Measurements from ENCODE around the gene EML3. TPM values are rescaled to one million over a fixed set of nuclear protein-coding genes. Genes with fewer than 3 reads are reported as not detected.
A peak's percentile ranks its signal among the peaks of the same experiment; 100 is the strongest.

EML3 gene
- total and polyA plus RNA-seq, 4 donors, result 15.7 to 182 (median 114) TPM

GRCh38 chr11:62555464-62556107 lies 57.0 kb downstream of the EML3 start:
- H3K36me3 ChIP-seq (ENCODE audit: control insufficient read depth in 1 of 2, insufficient read depth in 2 of 2, low read length in 1 of 2), result peaks cover 0 to 4% of the 10 kb centered on the region in 2 donors
- no peak for ATAC-seq (ENCODE audit: low FRiP score)
- DNase-seq, result peak in 1 of 2 donors; percentile 80

GRCh38 chr11:62554387-62555167 lies 58.0 kb downstream of the EML3 start:
- intact Hi-C loops (cut with DNase I), result loop anchor here in 1 of 2 donors (5.0 kb wide), 1 partner anchor 152 kb away; no protein-coding TSS in a partner anchor
- WGBS, 2 donors, result 88 to 93% methylated on average over 7 of the region's 7 CpGs
- DNase-seq (peak in 1 of 2 donors; percentile 58), ATAC-seq (ENCODE audit: low FRiP score) (no peak)
- Histone ChIP-seq H3K36me3 (ENCODE audit: control insufficient read depth in 1 of 2, insufficient read depth in 2 of 2, low read length in 1 of 2) (peaks cover 0 to 4% of the 10 kb centered on the region in 2 donors), H3K9me3 (ENCODE audit: control insufficient read depth, low read length) (no peaks in the 10 kb centered on the region), H3K27ac (ENCODE audit: low read depth in 1 of 2, low read length in 2 of 2) (peak overlapping the region; percentile 32 to 84), H3K4me3 (ENCODE audit: low read length in 2 of 2) (no peak overlapping the region), H3K4me1 (ENCODE audit: control insufficient read depth in 1 of 2, insufficient read depth in 2 of 2, low read length in 2 of 2) (peaks cover 0 to 5% of the 10 kb centered on the region in 2 donors), H3K27me3 (ENCODE audit: control insufficient read depth in 1 of 2, insufficient read depth in 2 of 2, low read length in 1 of 2) (no peaks in the 10 kb centered on the region)

More at GRCh38 chr11:62555464-62556107, 57.0 kb downstream of the EML3 start:
- no peak overlapping the region for H3K4me3 ChIP-seq (ENCODE audit: low read length in 2 of 2)
- no peaks in the 10 kb centered on the region for H3K9me3 ChIP-seq (ENCODE audit: control insufficient read depth, low read length)
- intact Hi-C loops (cut with DNase I), result loop anchor here in 1 of 2 donors (5.0 kb wide), 1 partner anchor 153 kb away; no protein-coding TSS in a partner anchor
- WGBS, 2 donors, result 17 to 18% methylated on average over 4 of the region's 4 CpGs
- H3K4me1 ChIP-seq (ENCODE audit: control insufficient read depth in 1 of 2, insufficient read depth in 2 of 2, low read length in 2 of 2), result peaks cover 0 to 5% of the 10 kb centered on the region in 2 donors
- peak overlapping the region; percentile 51 to 83 for H3K27ac ChIP-seq (ENCODE audit: low read depth in 1 of 2, low read length in 2 of 2)
- no peaks in the 10 kb centered on the region for H3K27me3 ChIP-seq (ENCODE audit: control insufficient read depth in 1 of 2, insufficient read depth in 2 of 2, low read length in 1 of 2)

- intact Hi-C loops (cut with DNase I), result no loop called here
- H3K27me3 ChIP-seq (ENCODE audit: control insufficient read depth in 1 of 2, insufficient read depth in 2 of 2, low read length in 1 of 2), result no peaks in the 10 kb centered on the region
- DNase-seq (peak in 1 of 2 donors; percentile 45), ATAC-seq (ENCODE audit: low FRiP score) (no peak)
- H3K4me3 ChIP-seq (ENCODE audit: low read length in 2 of 2), result no peak overlapping the region
- H3K9me3 ChIP-seq (ENCODE audit: control insufficient read depth, low read length), result no peaks in the 10 kb centered on the region
- peaks cover 0 to 2% of the 10 kb centered on the region in 2 donors for H3K36me3 ChIP-seq (ENCODE audit: control insufficient read depth in 1 of 2, insufficient read depth in 2 of 2, low read length in 1 of 2)
- peaks cover 0 to 5% of the 10 kb centered on the region in 2 donors for H3K4me1 ChIP-seq (ENCODE audit: control insufficient read depth in 1 of 2, insufficient read depth in 2 of 2, low read length in 2 of 2)
- peak overlapping the region; percentile 32 to 84 for H3K27ac ChIP-seq (ENCODE audit: low read depth in 1 of 2, low read length in 2 of 2)
- 56 to 62% methylated on average over 7 to 8 of the region's 8 CpGs for WGBS, 2 donors
Observed at GRCh38 chr11:62553839-62554361, 58.7 kb downstream of the EML3 start.

- WGBS, 2 donors, result 0% methylated on average over 14 to 15 of the region's 15 CpGs
- DNase-seq (peak; percentile 94), ATAC-seq (ENCODE audit: low FRiP score) (peak; percentile 91)
- Histone ChIP-seq H3K27ac (ENCODE audit: low read depth in 1 of 2, low read length in 2 of 2) (peak overlapping the region; percentile 98 to 100), H3K4me1 (ENCODE audit: control insufficient read depth in 1 of 2, insufficient read depth in 2 of 2, low read length in 2 of 2) (peaks cover 0 to 5% of the 10 kb centered on the region in 2 donors), H3K4me3 (ENCODE audit: low read length in 2 of 2) (no peak overlapping the region), H3K36me3 (ENCODE audit: control insufficient read depth in 1 of 2, insufficient read depth in 2 of 2, low read length in 1 of 2) (no peaks in the 10 kb centered on the region), H3K9me3 (ENCODE audit: control insufficient read depth, low read length) (no peaks in the 10 kb centered on the region), H3K27me3 (ENCODE audit: control insufficient read depth in 1 of 2, insufficient read depth in 2 of 2, low read length in 1 of 2) (no peaks in the 10 kb centered on the region)
- intact Hi-C loops (cut with DNase I), result no loop called here
Observed at GRCh38 chr11:62553080-62553838, 59.3 kb downstream of the EML3 start.

- Histone ChIP-seq H3K27me3 (ENCODE audit: control insufficient read depth in 1 of 2, insufficient read depth in 2 of 2, low read length in 1 of 2) (no peaks in the 10 kb centered on the region), H3K4me1 (ENCODE audit: control insufficient read depth in 1 of 2, insufficient read depth in 2 of 2, low read length in 2 of 2) (peaks cover 0 to 5% of the 10 kb centered on the region in 2 donors), H3K27ac (ENCODE audit: low read depth in 1 of 2, low read length in 2 of 2) (peak overlapping the region; percentile 98 to 100), H3K9me3 (ENCODE audit: control insufficient read depth, low read length) (no peaks in the 10 kb centered on the region), H3K4me3 (ENCODE audit: low read length in 2 of 2) (no peak overlapping the region), H3K36me3 (ENCODE audit: control insufficient read depth in 1 of 2, insufficient read depth in 2 of 2, low read length in 1 of 2) (no peaks in the 10 kb centered on the region)
- WGBS, 2 donors, result 21 to 22% methylated on average over 4 of the region's 4 CpGs
- DNase-seq, result no peak
- ATAC-seq (ENCODE audit: low FRiP score), result no peak
- intact Hi-C loops (cut with DNase I), result no loop called here
Observed at GRCh38 chr11:62552485-62553079, 60.0 kb downstream of the EML3 start.

Small RNAs within 50 kb of the gene (microRNA-seq; reads per million reads assigned to microRNA genes)
- gene MIR6747, result 0 to 2.0 reads per million in 2 donors

Other genes starting within 250 kb of the EML3 start
- not detected for gene SCGB1A1, start 193.7 kb downstream of the EML3 start, total RNA-seq
- 1 to 10 TPM in 1 of 2 donors, under 1 TPM in 1; 0.61 to 5.0 TPM for gene SCGB1A1, start 193.7 kb downstream of the EML3 start, polyA plus RNA-seq
- 1,000 to 10,000 TPM; 1,149 to 1,263 TPM for gene AHNAK, start 66.0 kb downstream of the EML3 start, total RNA-seq
- 100 to 1,000 TPM; 146 to 237 TPM for gene AHNAK, start 66.0 kb downstream of the EML3 start, polyA plus RNA-seq
- gene EEF1G, start 38.9 kb downstream of the EML3 start, total RNA-seq, result 100 to 1,000 TPM; 787 to 987 TPM
- 1,000 to 10,000 TPM; 1,251 to 1,857 TPM for gene EEF1G, start 38.9 kb downstream of the EML3 start, polyA plus RNA-seq
- 10 to 100 TPM; 14.8 to 14.9 TPM for gene TUT1, start 21.3 kb downstream of the EML3 start, total RNA-seq
- 10 to 100 TPM in 1 of 2 donors, 1 to 10 TPM in 1; 1.6 to 10.8 TPM for gene TUT1, start 21.3 kb downstream of the EML3 start, polyA plus RNA-seq
- 10 to 100 TPM; 80.1 to 87.9 TPM for gene MTA2, start 10.9 kb downstream of the EML3 start, total RNA-seq
- gene MTA2, start 10.9 kb downstream of the EML3 start, polyA plus RNA-seq, result 10 to 100 TPM; 13.5 to 40.3 TPM
- gene ROM1, start 482 bp upstream of the EML3 start, total RNA-seq, result 10 to 100 TPM in 1 of 2 donors, 1 to 10 TPM in 1; 9.0 to 15.6 TPM
- 10 to 100 TPM; 33.2 to 33.9 TPM for gene ROM1, start 482 bp upstream of the EML3 start, polyA plus RNA-seq
- 10 to 100 TPM; 26.7 to 39.7 TPM for gene B3GAT3, start 9.2 kb upstream of the EML3 start, total RNA-seq
- gene B3GAT3, start 9.2 kb upstream of the EML3 start, polyA plus RNA-seq, result 10 to 100 TPM; 12.6 to 45.2 TPM
- gene GANAB, start 33.8 kb upstream of the EML3 start, total RNA-seq, result 100 to 1,000 TPM; 196 to 206 TPM
- 100 to 1,000 TPM in 1 of 2 donors, 10 to 100 TPM in 1; 41.2 to 117 TPM for gene GANAB, start 33.8 kb upstream of the EML3 start, polyA plus RNA-seq
- 10 to 100 TPM; 12.5 to 13.3 TPM for gene INTS5, start 40.5 kb upstream of the EML3 start, total RNA-seq
- 1 to 10 TPM; 3.8 to 6.2 TPM for gene INTS5, start 40.5 kb upstream of the EML3 start, polyA plus RNA-seq
- gene C11orf98, start 52.4 kb upstream of the EML3 start, total RNA-seq, result 10 to 100 TPM; 23.1 to 27.7 TPM
- gene C11orf98, start 52.4 kb upstream of the EML3 start, polyA plus RNA-seq, result 100 to 1,000 TPM in 1 of 2 donors, 10 to 100 TPM in 1; 79.3 to 121 TPM
- 10 to 100 TPM; 11.1 to 11.7 TPM for gene CSKMT, start 52.5 kb upstream of the EML3 start, total RNA-seq
- 10 to 100 TPM in 1 of 2 donors, 1 to 10 TPM in 1; 8.8 to 16.3 TPM for gene CSKMT, start 52.5 kb upstream of the EML3 start, polyA plus RNA-seq
- gene UQCC3, start 58.9 kb upstream of the EML3 start, total RNA-seq, result 1 to 10 TPM; 3.0 to 4.8 TPM
- gene UQCC3, start 58.9 kb upstream of the EML3 start, polyA plus RNA-seq, result 10 to 100 TPM in 1 of 2 donors, 1 to 10 TPM in 1; 5.8 to 12.7 TPM
- gene LBHD1, start 59.5 kb upstream of the EML3 start, total RNA-seq, result 1 to 10 TPM; 3.6 to 8.6 TPM
- 1 to 10 TPM; 2.3 to 7.6 TPM for gene LBHD1, start 59.5 kb upstream of the EML3 start, polyA plus RNA-seq
- 10 to 100 TPM; 84.1 to 85.4 TPM for gene UBXN1, start 66.3 kb upstream of the EML3 start, total RNA-seq
- 100 to 1,000 TPM; 186 to 224 TPM for gene UBXN1, start 66.3 kb upstream of the EML3 start, polyA plus RNA-seq
- gene LRRN4CL, start 76.8 kb upstream of the EML3 start, total RNA-seq, result 10 to 100 TPM in 1 of 2 donors, 1 to 10 TPM in 1; 8.5 to 24.5 TPM
- under 1 TPM in 1 of 2 donors, not detected in 1; 0.10 TPM for gene LRRN4CL, start 76.8 kb upstream of the EML3 start, polyA plus RNA-seq
- 10 to 100 TPM; 22.3 to 31.5 TPM for gene BSCL2, start 94.6 kb upstream of the EML3 start, total RNA-seq
- 10 to 100 TPM; 38.7 to 61.8 TPM for gene BSCL2, start 94.6 kb upstream of the EML3 start, polyA plus RNA-seq
- not detected for gene GNG3, start 94.9 kb upstream of the EML3 start, total RNA-seq
- gene GNG3, start 94.9 kb upstream of the EML3 start, polyA plus RNA-seq, result under 1 TPM in 1 of 2 donors, not detected in 1; 0.33 TPM
- 10 to 100 TPM; 46.9 to 47.2 TPM for gene HNRNPUL2, start 114.7 kb upstream of the EML3 start, total RNA-seq
- gene HNRNPUL2, start 114.7 kb upstream of the EML3 start, polyA plus RNA-seq, result 10 to 100 TPM; 31.5 to 43.6 TPM
- gene TTC9C, start 115.7 kb upstream of the EML3 start, total RNA-seq, result 10 to 100 TPM; 21.1 to 32.4 TPM
- 10 to 100 TPM; 17.3 to 40.7 TPM for gene TTC9C, start 115.7 kb upstream of the EML3 start, polyA plus RNA-seq
- 1 to 10 TPM; 9.7 to 9.8 TPM for gene ZBTB3, start 141.4 kb upstream of the EML3 start, total RNA-seq
- 1 to 10 TPM; 2.9 to 3.9 TPM for gene ZBTB3, start 141.4 kb upstream of the EML3 start, polyA plus RNA-seq
- gene POLR2G, start 148.8 kb upstream of the EML3 start, total RNA-seq, result 10 to 100 TPM; 40.0 to 50.3 TPM
- 100 to 1,000 TPM in 1 of 2 donors, 10 to 100 TPM in 1; 80.4 to 109 TPM for gene POLR2G, start 148.8 kb upstream of the EML3 start, polyA plus RNA-seq
- gene TAF6L, start 158.6 kb upstream of the EML3 start, total RNA-seq, result 10 to 100 TPM; 13.2 to 21.3 TPM
- 10 to 100 TPM; 14.5 to 43.5 TPM for gene TAF6L, start 158.6 kb upstream of the EML3 start, polyA plus RNA-seq
- gene TMEM179B, start 174.6 kb upstream of the EML3 start, total RNA-seq, result 10 to 100 TPM; 26.8 to 31.0 TPM
- gene TMEM179B, start 174.6 kb upstream of the EML3 start, polyA plus RNA-seq, result 10 to 100 TPM; 29.2 to 55.9 TPM
- gene TMEM223, start 179.2 kb upstream of the EML3 start, total RNA-seq, result 10 to 100 TPM in 1 of 2 donors, 1 to 10 TPM in 1; 6.0 to 12.6 TPM
- gene TMEM223, start 179.2 kb upstream of the EML3 start, polyA plus RNA-seq, result 10 to 100 TPM; 10.4 to 10.6 TPM
- gene NXF1, start 192.7 kb upstream of the EML3 start, total RNA-seq, result 10 to 100 TPM; 82.4 to 99.9 TPM
- gene NXF1, start 192.7 kb upstream of the EML3 start, polyA plus RNA-seq, result 100 to 1,000 TPM in 1 of 2 donors, 10 to 100 TPM in 1; 26.8 to 455 TPM
- 10 to 100 TPM; 42.6 to 46.4 TPM for gene STX5, start 219.3 kb upstream of the EML3 start, total RNA-seq
- gene STX5, start 219.3 kb upstream of the EML3 start, polyA plus RNA-seq, result 10 to 100 TPM; 19.2 to 44.0 TPM
- not detected for gene TEX54, start 220.1 kb upstream of the EML3 start, total RNA-seq
- gene TEX54, start 220.1 kb upstream of the EML3 start, polyA plus RNA-seq, result 1 to 10 TPM in 1 of 2 donors, not detected in 1; 5.5 TPM
- 10 to 100 TPM; 35.4 to 42.9 TPM for gene WDR74, start 226.8 kb upstream of the EML3 start, total RNA-seq
- gene WDR74, start 226.8 kb upstream of the EML3 start, polyA plus RNA-seq, result 10 to 100 TPM; 13.5 to 53.9 TPM

Measured in aorta (tissue), 5 donors.